Measurements from ENCODE around the gene GRM7.

Gene GRM7

DNA sequence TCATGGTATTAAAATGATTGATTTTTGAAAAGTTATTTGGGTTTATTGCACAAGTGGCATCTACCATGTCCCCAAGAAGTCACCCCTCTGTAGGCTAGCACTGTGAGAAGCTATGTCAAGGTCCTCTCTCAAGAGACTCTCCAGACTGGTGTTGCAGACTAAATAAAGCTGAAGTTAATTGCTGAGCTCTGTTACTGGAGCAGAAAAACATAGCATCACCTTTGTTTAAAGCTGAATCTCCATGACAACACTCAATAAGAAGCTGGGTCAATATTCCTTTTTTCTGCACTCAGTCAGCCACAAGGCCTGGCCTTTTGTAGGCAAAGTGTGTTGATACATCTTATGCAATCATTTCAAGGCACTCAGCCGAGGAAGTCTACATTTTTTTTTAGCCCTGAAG is 834.1 kb downstream of the GRM7 start:
- H3K4me3 ChIP-seq (replicated peaks; ENCODE audit: insufficient read depth, low read length): no peak overlapping the region
- TF ChIP-seq GABPA (IDR thresholded peaks at IDR 0.05; ENCODE audit: low read depth) (no peak), POLR2AphosphoS5 (IDR thresholded peaks at IDR 0.05; ENCODE audit: low read depth) (no peak), SPI1 (IDR thresholded peaks at IDR 0.05; ENCODE audit: borderline replicate concordance, low read depth) (no peak)
- TF ChIP-seq, protein P1, sequence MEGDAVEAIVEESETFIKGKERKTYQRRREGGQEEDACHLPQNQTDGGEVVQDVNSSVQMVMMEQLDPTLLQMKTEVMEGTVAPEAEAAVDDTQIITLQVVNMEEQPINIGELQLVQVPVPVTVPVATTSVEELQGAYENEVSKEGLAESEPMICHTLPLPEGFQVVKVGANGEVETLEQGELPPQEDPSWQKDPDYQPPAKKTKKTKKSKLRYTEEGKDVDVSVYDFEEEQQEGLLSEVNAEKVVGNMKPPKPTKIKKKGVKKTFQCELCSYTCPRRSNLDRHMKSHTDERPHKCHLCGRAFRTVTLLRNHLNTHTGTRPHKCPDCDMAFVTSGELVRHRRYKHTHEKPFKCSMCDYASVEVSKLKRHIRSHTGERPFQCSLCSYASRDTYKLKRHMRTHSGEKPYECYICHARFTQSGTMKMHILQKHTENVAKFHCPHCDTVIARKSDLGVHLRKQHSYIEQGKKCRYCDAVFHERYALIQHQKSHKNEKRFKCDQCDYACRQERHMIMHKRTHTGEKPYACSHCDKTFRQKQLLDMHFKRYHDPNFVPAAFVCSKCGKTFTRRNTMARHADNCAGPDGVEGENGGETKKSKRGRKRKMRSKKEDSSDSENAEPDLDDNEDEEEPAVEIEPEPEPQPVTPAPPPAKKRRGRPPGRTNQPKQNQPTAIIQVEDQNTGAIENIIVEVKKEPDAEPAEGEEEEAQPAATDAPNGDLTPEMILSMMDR (IDR thresholded peaks at IDR 0.05; ENCODE audit: insufficient read depth, low read length): no peak
- TF ChIP-seq, protein P2, sequence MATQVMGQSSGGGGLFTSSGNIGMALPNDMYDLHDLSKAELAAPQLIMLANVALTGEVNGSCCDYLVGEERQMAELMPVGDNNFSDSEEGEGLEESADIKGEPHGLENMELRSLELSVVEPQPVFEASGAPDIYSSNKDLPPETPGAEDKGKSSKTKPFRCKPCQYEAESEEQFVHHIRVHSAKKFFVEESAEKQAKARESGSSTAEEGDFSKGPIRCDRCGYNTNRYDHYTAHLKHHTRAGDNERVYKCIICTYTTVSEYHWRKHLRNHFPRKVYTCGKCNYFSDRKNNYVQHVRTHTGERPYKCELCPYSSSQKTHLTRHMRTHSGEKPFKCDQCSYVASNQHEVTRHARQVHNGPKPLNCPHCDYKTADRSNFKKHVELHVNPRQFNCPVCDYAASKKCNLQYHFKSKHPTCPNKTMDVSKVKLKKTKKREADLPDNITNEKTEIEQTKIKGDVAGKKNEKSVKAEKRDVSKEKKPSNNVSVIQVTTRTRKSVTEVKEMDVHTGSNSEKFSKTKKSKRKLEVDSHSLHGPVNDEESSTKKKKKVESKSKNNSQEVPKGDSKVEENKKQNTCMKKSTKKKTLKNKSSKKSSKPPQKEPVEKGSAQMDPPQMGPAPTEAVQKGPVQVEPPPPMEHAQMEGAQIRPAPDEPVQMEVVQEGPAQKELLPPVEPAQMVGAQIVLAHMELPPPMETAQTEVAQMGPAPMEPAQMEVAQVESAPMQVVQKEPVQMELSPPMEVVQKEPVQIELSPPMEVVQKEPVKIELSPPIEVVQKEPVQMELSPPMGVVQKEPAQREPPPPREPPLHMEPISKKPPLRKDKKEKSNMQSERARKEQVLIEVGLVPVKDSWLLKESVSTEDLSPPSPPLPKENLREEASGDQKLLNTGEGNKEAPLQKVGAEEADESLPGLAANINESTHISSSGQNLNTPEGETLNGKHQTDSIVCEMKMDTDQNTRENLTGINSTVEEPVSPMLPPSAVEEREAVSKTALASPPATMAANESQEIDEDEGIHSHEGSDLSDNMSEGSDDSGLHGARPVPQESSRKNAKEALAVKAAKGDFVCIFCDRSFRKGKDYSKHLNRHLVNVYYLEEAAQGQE (IDR thresholded peaks at IDR 0.05; ENCODE audit: insufficient replicate concordance, low read depth): no peak
- no peak for DNase-seq (ENCODE audit: low read depth in 1 of 2, low spot score in 1 of 2)
- no peaks in the 10 kb centered on the region for H3K27me3 ChIP-seq (ENCODE audit: insufficient read depth, poor library complexity, severe bottlenecking)
- H3K27ac ChIP-seq (replicated peaks): no peak overlapping the region

DNA sequence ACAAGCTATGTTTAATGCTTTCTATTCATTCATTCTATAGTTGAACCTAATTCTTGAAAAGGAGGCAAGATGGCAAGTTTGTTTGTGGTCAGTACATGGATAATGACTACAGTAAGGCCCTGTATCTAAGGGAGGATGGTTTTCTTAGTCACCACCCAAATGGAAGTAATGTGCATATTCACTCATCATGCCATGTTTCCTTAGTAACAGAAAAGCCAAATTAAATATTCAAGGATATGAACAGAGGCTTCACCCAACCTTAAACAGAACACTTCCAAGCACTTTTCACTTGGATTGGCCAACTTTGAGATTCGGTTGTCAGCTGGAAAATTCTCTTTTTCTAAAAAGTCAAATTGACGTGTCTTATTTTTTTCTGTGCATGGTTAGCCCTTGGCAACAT is 835.4 kb downstream of the GRM7 start:
- no peaks in the 10 kb centered on the region for H3K27me3 ChIP-seq (ENCODE audit: insufficient read depth, poor library complexity, severe bottlenecking)
- H3K4me3 ChIP-seq (replicated peaks; ENCODE audit: insufficient read depth, low read length): no peak overlapping the region
- H3K27ac ChIP-seq (replicated peaks): no peak overlapping the region
- no peak for DNase-seq (ENCODE audit: low read depth in 1 of 2, low spot score in 1 of 2)
- no peak for TF ChIP-seq POLR2AphosphoS5 (IDR thresholded peaks at IDR 0.05; ENCODE audit: low read depth)
- no peak for TF ChIP-seq SPI1 (IDR thresholded peaks at IDR 0.05; ENCODE audit: borderline replicate concordance, low read depth)
- TF ChIP-seq, protein P2 (IDR thresholded peaks at IDR 0.05; ENCODE audit: insufficient replicate concordance, low read depth): no peak
- TF ChIP-seq, protein P1 (IDR thresholded peaks at IDR 0.05; ENCODE audit: insufficient read depth, low read length): no peak
- no peak for TF ChIP-seq GABPA (IDR thresholded peaks at IDR 0.05; ENCODE audit: low read depth)

- TF ChIP-seq, protein P2 (IDR thresholded peaks at IDR 0.05; ENCODE audit: insufficient replicate concordance, low read depth): no peak
- TF ChIP-seq POLR2AphosphoS5 (IDR thresholded peaks at IDR 0.05; ENCODE audit: low read depth): no peak
- TF ChIP-seq, protein P1 (IDR thresholded peaks at IDR 0.05; ENCODE audit: insufficient read depth, low read length): no peak
- no peak for TF ChIP-seq GABPA (IDR thresholded peaks at IDR 0.05; ENCODE audit: low read depth)
- no peak for TF ChIP-seq SPI1 (IDR thresholded peaks at IDR 0.05; ENCODE audit: borderline replicate concordance, low read depth)
- no peak overlapping the region for H3K4me3 ChIP-seq (replicated peaks; ENCODE audit: insufficient read depth, low read length)
- DNase-seq (ENCODE audit: low read depth in 1 of 2, low spot score in 1 of 2): no peak
- H3K27ac ChIP-seq (replicated peaks): no peak overlapping the region
- H3K27me3 ChIP-seq (ENCODE audit: insufficient read depth, poor library complexity, severe bottlenecking): no peaks in the 10 kb centered on the region
These were observed 836.6 kb downstream of the GRM7 start for GRCh38 chr3:7697548-7697947.

Data from HL-60 (cell line).